Measurements from ENCODE around the gene TCF20.
A peak's percentile ranks its signal among the peaks of the same experiment; 100 is the strongest.

The TCF20 gene

DNA sequence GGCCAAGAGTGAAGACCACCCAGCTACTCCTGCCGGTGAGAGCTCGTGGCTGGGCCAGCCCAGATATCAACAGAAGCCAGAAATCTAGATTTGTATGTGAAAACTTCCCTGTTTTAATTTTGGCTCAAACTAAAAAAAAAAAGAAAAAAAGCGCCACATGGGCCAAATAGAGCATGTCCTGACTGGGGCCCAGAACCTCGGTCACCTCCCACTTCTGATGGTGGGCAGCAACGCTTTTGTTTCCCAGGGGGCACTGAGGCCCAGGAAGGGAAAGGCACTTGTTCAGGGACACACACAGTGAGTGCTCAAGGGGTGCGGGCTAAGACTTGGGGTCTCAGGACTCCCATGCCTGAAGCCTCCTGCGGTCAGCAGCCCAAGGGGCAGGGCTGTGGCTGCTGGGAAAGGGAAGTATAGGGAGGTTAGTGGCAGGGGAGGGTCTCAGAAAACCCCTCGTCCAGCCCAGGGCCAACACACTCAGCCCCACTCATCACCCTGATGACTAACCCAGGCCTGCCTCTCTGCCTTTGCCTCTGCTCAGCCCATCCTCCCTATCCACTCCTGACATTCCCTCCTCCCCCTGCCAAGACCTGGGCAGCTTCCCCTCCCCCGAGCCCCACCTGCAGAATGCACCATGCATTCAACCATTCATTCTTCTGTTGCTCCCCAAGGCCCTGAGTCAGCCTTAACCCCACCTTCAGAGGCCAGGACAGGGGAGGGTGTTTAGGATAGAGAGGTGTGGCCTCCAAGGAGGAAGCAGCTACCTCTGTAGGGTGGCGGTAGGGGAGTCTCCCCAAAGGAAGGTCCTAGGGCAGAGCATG lies 30.0 kb upstream of the TCF20 start:
- DNase-seq (ENCODE audit: low read depth): no peak

DNA sequence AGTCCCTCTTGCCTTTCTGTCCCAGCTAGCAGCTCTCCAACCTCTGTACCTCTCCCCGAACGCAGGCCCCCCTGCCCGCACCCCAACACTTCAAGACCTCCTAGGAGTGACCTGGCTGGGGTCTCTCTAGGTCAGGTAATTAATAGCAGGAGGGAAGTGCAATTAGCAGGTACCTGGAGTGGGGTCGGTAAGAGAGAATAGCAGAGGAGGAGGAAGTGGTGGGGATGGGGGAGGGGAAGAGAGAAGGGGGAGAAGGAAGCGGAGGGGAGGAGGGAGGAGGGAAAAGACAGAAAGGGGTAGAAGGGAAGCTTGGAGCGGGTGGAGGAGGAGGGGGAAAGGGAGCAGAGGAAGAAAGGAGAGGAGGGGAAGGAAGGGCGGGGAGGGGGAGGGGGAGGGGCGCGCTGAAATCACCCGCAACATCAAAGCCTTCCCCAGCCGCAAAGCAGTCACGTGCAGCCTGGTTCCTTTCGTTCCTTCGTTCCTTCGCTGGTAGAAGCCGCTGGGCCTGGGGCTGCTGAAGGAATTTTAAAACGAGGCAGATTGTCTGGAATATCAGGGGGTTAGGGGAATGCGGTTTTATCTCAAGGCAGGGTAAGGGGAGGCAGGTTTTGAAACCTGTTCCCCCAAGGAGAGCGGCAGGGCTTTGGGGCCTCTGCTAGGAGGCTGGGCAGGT lies 29.3 kb upstream of the TCF20 start:
- DNase-seq (ENCODE audit: low read depth): peak; percentile 76

- no peak for DNase-seq (ENCODE audit: low read depth)
These were observed 28.3 kb upstream of the TCF20 start for GRCh38 chr22:42298746-42299145.

DNA sequence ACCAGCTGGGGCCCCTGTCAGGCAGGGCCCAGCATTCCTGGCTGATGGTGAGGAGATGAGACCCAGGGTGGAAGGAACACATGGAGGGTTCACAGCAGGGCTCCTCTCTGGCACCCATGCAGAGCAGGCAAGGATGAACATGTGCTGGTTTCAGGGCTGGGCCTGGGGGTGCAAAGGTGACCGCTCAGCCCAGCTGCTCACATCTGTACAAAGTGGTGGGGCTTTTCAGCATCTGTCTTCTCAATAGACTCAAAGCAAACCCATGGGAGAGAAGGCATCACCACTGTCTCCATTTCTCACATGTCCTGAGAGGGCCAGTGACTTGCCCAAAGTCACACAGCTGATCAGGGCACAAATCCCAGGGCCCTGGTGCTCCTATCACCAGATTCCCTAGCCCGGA lies 27.3 kb upstream of the TCF20 start:
- no peak for DNase-seq (ENCODE audit: low read depth)

DNA sequence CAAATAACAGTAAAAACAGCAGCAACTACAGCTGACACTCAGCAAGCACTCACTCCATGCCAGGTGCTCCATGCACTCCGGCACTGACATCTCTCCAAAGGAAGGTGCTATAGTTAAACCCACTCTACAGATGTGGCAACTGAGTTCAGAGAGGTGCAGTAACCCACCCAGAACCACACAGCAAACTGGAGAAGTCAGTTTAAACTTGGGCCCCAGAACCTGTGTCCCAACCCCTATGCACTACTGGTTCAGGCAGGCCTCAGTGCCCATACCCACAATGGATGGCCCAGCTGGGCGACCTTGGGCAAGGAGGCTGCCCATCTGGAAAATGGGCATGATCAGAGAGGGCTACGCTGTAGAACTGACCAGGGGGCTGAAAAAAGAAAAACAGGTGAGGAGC lies 26.4 kb upstream of the TCF20 start:
- no peak for DNase-seq (ENCODE audit: low read depth)

GRCh38 chr22:42296381-42296853 lies 26.0 kb upstream of the TCF20 start:
- DNase-seq (ENCODE audit: low read depth): no peak

DNA sequence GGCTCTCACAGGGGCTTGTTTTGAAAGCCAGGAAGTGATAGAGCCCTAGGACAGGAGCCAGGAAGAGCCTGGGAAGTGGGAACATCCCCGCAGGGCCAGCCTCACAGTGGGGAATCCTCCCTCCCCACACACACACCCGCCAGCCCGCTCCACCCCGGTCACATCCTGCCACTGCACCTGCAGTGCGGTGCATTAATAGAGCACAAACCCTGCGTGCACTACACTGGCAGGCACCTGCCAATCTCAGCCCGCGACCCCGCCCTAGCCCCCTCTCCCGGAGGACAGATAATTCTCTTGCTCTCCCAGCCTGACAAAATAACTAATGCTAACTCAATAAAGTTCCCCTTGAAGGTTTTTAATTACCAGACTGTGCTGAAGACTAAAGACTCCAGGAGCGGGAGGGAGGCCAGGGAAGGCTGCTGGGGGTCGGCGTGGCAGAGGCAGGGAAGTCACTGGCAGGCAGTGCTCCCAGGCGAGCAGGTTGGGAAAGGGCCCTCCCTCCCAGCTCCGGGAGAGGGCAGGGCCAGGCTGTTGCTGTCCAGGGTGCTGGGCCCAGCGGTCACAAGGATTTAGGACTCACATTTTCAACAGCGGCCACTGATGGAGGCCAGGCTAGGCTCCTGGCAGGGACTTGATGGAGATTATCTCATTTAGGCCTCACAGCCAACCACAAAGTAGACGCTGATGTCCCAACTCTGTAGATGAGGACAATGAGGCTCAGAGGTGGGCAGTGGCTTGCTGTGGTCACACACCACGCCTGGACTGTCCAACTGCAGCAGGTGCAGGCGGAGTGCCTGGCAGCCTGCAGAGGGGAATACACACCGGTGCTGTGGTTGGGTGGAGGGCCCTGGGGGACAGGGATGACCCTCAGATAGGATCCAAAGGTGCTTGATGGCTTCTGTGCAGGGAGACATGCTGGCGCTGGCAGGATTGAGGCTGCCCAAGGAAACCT lies 23.9 kb upstream of the TCF20 start:
- no peak for DNase-seq (ENCODE audit: low read depth)

DNA sequence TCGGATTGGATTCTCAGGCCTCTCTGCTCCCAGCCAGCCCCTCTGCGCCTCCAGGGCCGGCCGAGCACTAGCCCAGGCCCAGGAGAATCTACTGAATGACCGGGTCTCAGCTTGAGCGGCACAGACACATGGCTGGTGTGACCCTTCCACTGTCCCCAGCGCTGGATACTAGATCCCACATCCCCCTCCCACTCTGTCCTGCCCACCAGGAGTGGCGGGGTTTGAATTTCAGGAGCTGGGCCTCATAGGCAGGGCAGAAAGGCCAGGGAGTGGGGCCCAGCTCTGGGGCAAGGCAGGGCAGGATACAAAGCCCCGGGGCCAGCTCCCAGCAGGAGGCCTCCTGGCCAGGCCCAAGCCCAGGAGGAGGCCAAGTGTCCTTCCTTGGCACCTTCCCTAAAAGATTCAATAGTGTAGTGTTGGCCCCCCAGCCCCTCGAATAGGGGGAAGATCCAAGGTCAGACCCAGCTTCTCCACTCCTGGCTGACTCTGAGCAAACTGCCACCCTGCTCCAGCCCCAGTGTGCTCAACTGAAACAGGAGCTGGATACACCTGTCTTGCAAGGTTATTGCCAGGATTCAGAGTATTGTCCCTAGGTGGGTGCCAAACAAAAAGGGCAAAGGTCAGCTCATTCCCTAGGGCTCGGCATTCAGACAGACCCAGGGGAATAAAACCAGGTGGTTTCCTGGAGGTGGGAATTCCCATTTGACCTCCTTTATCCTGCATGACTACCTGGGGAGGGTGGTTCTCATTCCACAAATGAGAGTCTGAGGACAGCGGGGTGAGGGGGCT lies 22.5 kb upstream of the TCF20 start:
- DNase-seq (ENCODE audit: low read depth): no peak

GRCh38 chr22:42291287-42291686 lies 20.8 kb upstream of the TCF20 start:
- no peak for DNase-seq (ENCODE audit: low read depth)

GRCh38 chr22:42289671-42290541 lies 19.5 kb upstream of the TCF20 start:
- no peak for DNase-seq (ENCODE audit: low read depth)

- DNase-seq (ENCODE audit: low read depth): no peak
These were observed 18.3 kb upstream of the TCF20 start for GRCh38 chr22:42288791-42289190.

- DNase-seq (ENCODE audit: low read depth): no peak
These were observed 16.9 kb upstream of the TCF20 start for GRCh38 chr22:42287174-42287890.

DNA sequence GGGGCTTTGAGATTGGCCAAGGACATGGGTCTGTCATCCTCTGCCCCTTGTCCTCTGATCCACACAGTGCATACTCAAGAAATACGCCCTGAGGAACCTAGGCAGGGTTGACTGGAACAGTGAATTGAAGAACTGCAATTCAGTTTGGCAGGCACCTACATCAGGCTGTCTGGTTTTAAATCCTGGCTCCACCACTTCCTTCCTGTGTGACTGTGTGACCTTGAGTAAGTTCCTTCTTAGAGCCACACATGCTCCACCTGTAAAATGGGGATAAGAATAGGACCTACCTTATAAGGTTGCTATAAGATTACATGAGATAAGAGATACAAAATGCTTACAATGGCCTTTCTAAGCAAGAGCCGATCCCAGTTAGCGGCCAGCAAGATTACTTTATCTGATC lies 15.8 kb upstream of the TCF20 start:
- no peak for DNase-seq (ENCODE audit: low read depth)

- DNase-seq (ENCODE audit: low read depth): no peak
These were observed 15.2 kb upstream of the TCF20 start for GRCh38 chr22:42285604-42286003.

DNA sequence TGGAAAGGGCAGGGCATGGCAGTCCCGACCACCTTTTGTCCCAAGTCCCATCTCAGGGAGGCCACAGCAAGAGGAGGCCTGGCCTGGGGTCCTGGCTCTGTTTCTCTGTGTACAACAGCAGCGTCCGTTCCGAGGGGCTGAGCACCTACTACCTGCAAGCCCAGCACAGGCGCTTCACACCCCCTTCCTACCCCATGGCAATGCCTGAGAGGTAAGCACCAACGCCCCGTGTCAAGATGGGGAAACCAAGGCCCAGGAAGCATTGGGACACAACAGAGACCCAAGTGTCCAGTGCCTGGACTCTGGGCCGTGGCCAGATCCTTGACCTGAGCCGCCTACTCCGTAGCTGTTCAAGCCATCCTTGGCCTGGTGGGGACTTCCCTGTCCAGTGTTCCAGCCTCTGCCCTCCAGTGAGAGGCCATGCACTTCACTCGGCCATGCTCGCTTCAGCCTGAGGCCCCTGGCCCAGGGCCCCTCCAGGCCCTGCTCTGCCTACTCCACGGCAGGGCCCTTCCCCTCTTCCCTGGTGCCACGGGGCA lies 14.3 kb upstream of the TCF20 start:
- DNase-seq (ENCODE audit: low read depth): no peak

DNA sequence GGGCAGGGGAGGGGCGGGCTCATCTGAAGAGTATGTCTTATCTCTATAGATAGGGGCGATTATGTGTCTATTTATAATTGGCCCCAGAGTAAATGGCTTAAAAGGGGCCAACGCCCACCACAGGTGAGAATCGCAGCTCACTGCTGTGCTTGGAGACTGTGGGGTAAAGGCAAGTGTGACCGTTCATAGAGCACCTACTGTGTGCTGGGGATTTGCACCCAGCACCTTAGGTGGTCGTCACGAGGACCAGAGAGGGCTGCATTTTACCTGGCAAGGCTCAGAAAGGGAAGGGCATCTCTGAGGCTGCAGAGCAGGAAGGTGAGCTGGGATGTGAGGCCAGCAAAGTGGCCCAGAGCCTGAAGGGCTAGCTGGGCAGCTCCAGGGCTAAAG lies 13.7 kb upstream of the TCF20 start:
- DNase-seq (ENCODE audit: low read depth): no peak

GRCh38 chr22:42283278-42284201 lies 13.1 kb upstream of the TCF20 start:
- no peak for DNase-seq (ENCODE audit: low read depth)

DNA sequence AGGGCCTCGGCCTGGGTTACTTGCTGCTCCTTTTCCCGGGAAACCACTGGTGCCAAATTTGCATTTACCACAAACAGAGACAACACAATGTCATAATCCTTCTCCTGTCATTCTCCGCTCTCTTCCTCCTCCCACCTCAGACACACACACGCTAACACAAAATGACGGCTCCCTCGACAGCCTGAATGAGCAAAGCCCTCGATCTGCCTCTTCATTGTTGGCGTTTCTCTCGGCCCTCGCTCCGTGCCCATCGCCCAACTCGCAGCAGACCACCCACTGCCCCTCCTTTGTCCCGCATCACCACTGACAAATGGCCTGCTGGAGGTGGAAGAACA lies 12.5 kb upstream of the TCF20 start:
- DNase-seq (ENCODE audit: low read depth): no peak

Data from CMK (cell line).